GM21717 (cell line): ENCODE data around the gene TIMP1.
"Not testable (repeated sequence)": the region's sequence is repeated elsewhere in the genome, so short reads cannot be mapped to it uniquely, and the experiment has no call there.

Source experiments
- ATAC-seq: cut with Tn5 transposase; IDR thresholded peaks from one replicate; pipeline ENCODE4 v1.9.1; 2021; ENCODE audit warnings: mild to moderate bottlenecking, moderate library complexity; ENCODE audit not compliant: unreplicated experiment

The TIMP1 gene

GRCh38 chrX:47597222-47597621 lies 15.0 kb downstream of the TIMP1 start:
- no peak for ATAC-seq

- ATAC-seq = not testable (repeated sequence)
Observed at GRCh38 chrX:47603125-47603524, 20.9 kb downstream of the TIMP1 start.

GRCh38 chrX:47605024-47605423 lies 22.8 kb downstream of the TIMP1 start:
- no peak for ATAC-seq

- no peak for ATAC-seq
Observed at GRCh38 chrX:47607091-47607490, 24.9 kb downstream of the TIMP1 start.

GRCh38 chrX:47608130-47608810 lies 26.0 kb downstream of the TIMP1 start:
- ATAC-seq = no peak

- ATAC-seq = no peak
Observed at GRCh38 chrX:47610511-47610910, 28.3 kb downstream of the TIMP1 start.

GRCh38 chrX:47611489-47611888 lies 29.3 kb downstream of the TIMP1 start:
- ATAC-seq = no peak

- no peak for ATAC-seq
Observed at GRCh38 chrX:47611926-47612325, 29.7 kb downstream of the TIMP1 start.

GRCh38 chrX:47612418-47612817 lies 30.2 kb downstream of the TIMP1 start:
- ATAC-seq = no peak

GRCh38 chrX:47613082-47613481 lies 30.8 kb downstream of the TIMP1 start:
- ATAC-seq = no peak

- no peak for ATAC-seq
Observed at GRCh38 chrX:47614618-47615017, 32.4 kb downstream of the TIMP1 start.

- no peak for ATAC-seq
Observed at GRCh38 chrX:47618923-47619485, 36.8 kb downstream of the TIMP1 start.

- ATAC-seq = no peak
Observed at GRCh38 chrX:47619486-47620302, 37.5 kb downstream of the TIMP1 start, which contains the start of gene SYN1. Gene SYN1 (minus strand): TSS chrX:47619857. CDS start chrX:47619728, 129 bp downstream.

GRCh38 chrX:47620303-47620685 lies 38.1 kb downstream of the TIMP1 start:
- no peak for ATAC-seq

- ATAC-seq = no peak
Observed at GRCh38 chrX:47621851-47622250, 39.6 kb downstream of the TIMP1 start.

- no peak for ATAC-seq
Observed at GRCh38 chrX:47623540-47624027, 41.3 kb downstream of the TIMP1 start.

- ATAC-seq = no peak
Observed at GRCh38 chrX:47625365-47625764, 43.1 kb downstream of the TIMP1 start.

GRCh38 chrX:47628982-47629381 lies 46.7 kb downstream of the TIMP1 start:
- ATAC-seq = no peak

- no peak for ATAC-seq
Observed at GRCh38 chrX:47629419-47630200, 47.4 kb downstream of the TIMP1 start, which contains the start of gene CFP. Gene CFP (minus strand): TSS chrX:47629930. CDS start chrX:47629844, 86 bp downstream.

- no peak for ATAC-seq
Observed at GRCh38 chrX:47631676-47632075, 49.4 kb downstream of the TIMP1 start.

GRCh38 chrX:47632666-47633065 lies 50.4 kb downstream of the TIMP1 start:
- ATAC-seq = no peak
